ENCODE measurements around the gene YAF2. TPM values are rescaled to one million over a fixed set of nuclear protein-coding genes. Genes with fewer than 3 reads are reported as not detected.

YAF2 gene
- total RNA-seq, 1 experiment from 2014 or later, result 15.0 TPM

GRCh38 chr12:42285431-42285830 is 47.4 kb upstream of the YAF2 start:
- no peak overlapping the region for H3K4me3 ChIP-seq (replicated peaks in 1 of 2; ENCODE audit: low read depth in 1 of 2, low read length in 2 of 2)
- RAD21 ChIA-PET (ENCODE audit: low non-redundant PET in 1 of 2, low total read pairs in 2 of 2, uncharacterized antibody in 2 of 2, unreplicated experiment in 2 of 2), result interaction anchor here in 1 of 2 experiments (0.7 kb wide), 1 partner anchor 458 kb away, joined by 5 read pairs; no protein-coding TSS in a partner anchor
- intact Hi-C loops (cut with micrococcal nuclease), result no loop called here
- H3K4me1 ChIP-seq (ENCODE audit: control insufficient read depth in 1 of 2, insufficient read depth in 2 of 2, low read length in 2 of 2), result no peaks in the 10 kb centered on the region
- H3K9me3 ChIP-seq (ENCODE audit: control insufficient read depth in 1 of 2, insufficient read depth in 1 of 2, low read depth in 1 of 2, low read length in 2 of 2), result no peaks in the 10 kb centered on the region
- no peak for DNase-seq (ENCODE audit: low read depth, low spot score)
- no peak for ATAC-seq
- no TSS peak for BruUV-seq (replicated peaks)
- H3K9me2 ChIP-seq (ENCODE audit: insufficient read depth), result no peaks in the 10 kb centered on the region
- no peaks in the 10 kb centered on the region for H3K36me3 ChIP-seq (ENCODE audit: control insufficient read depth in 1 of 2, insufficient read depth in 2 of 2, low read length in 2 of 2)
- TF ChIP-seq EGR1 (IDR thresholded peaks at IDR 0.05; ENCODE audit: low read depth), result no peak
- no peak for TF ChIP-seq REST (IDR thresholded peaks at IDR 0.05; ENCODE audit: low read depth)
- TF ChIP-seq SRF (IDR thresholded peaks at IDR 0.05; ENCODE audit: low read depth), result no peak
- no peak for TF ChIP-seq POLR2AphosphoS5 (IDR thresholded peaks at IDR 0.05; ENCODE audit: low read depth, low read length)
- TF ChIP-seq TCF7L2 (IDR thresholded peaks at IDR 0.05; ENCODE audit: borderline replicate concordance, extremely low read depth, insufficient read depth, insufficient read length), result no peak
- TF ChIP-seq MAX (IDR thresholded peaks at IDR 0.05), result no peak
- TF ChIP-seq ZBTB33 (IDR thresholded peaks at IDR 0.05; ENCODE audit: extremely low read depth, insufficient replicate concordance, low read length), result no peak
- TF ChIP-seq POLR2A (IDR thresholded peaks at IDR 0.05; ENCODE audit: borderline replicate concordance, extremely low read depth, insufficient read depth, insufficient read length), result no peak
- H4K20me1 ChIP-seq (ENCODE audit: insufficient read depth), result no peaks in the 10 kb centered on the region
- POLR2A ChIA-PET, result no interaction called here
- no peak overlapping the region for H3K9ac ChIP-seq (ENCODE audit: low read length)
- CTCF ChIA-PET, result no interaction called here
- H3K79me2 ChIP-seq (ENCODE audit: insufficient read depth, low read length), result no peaks in the 10 kb centered on the region
- H3K27me3 ChIP-seq (ENCODE audit: insufficient read depth, low read length), result no peaks in the 10 kb centered on the region
- H3K27ac ChIP-seq (ENCODE audit: low read depth, low read length), result no peak overlapping the region
- H2AFZ ChIP-seq (ENCODE audit: low read depth, low read length, poor library complexity, severe bottlenecking), result no peak overlapping the region
- no peak overlapping the region for H3K4me2 ChIP-seq (ENCODE audit: low read length)
